OCI-LY7 (cell line): ENCODE measurements around the gene PRTN3. TPM values are rescaled to one million over a fixed set of nuclear protein-coding genes. Genes with fewer than 3 reads are reported as not detected.

Experiments
- BruUV-seq: library from RNA; stranded (reverse); fragments of 400-500 nt; replicated peaks from 2 replicates; lab custom pipeline; 2021; lab: Mats Ljungman, UMichigan
- CTCF ChIA-PET: fragments of 300-600 bp; sonication (Branson Sonifier 250); formaldehyde crosslinking; loops from one replicate; lab custom pipeline; 2022; ENCODE audit warnings: antibody characterized with exemption; ENCODE audit not compliant: unreplicated experiment; lab: Charles Lee
- POLR2A ChIA-PET: fragments of 300-600 bp; sonication (Branson Sonifier 250); formaldehyde crosslinking; loops from one replicate; lab custom pipeline; 2022; ENCODE audit warnings: antibody characterized with exemption; lab: Charles Lee
- DNase-seq: peaks from one replicate; pipeline ENCODE4 v3.0.0-alpha.2; 2015; ENCODE audit warnings: low spot score
- H2AFZ ChIP-seq: fragments of 200-600 bp; sonication (generic), shearing (Covaris generic); 2 replicates; pipeline ENCODE4 v1.6.1; 2014; ENCODE audit warnings: mild to moderate bottlenecking, antibody characterized with exemption, low read length, moderate library complexity
- H3K27ac ChIP-seq: fragments of 200-600 bp; sonication (generic); 2 replicates; pipeline ENCODE4 v1.5.1; 2014; ENCODE audit warnings: mixed run types, low read depth, mild to moderate bottlenecking, moderate library complexity, low read length, inconsistent platforms; ENCODE audit not compliant: poor library complexity, severe bottlenecking
- H3K36me3 ChIP-seq: fragments of 200-600 bp; sonication (generic); 2 replicates; pipeline ENCODE4 v1.6.1; 2014; ENCODE audit warnings: mild to moderate bottlenecking, antibody characterized with exemption, low read length, moderate library complexity, mixed read lengths; ENCODE audit not compliant: insufficient read depth
- H3K4me1 ChIP-seq: fragments of 200-600 bp; sonication (generic); 2 replicates; pipeline ENCODE4 v1.5.1; 2014; ENCODE audit warnings: mild to moderate bottlenecking, low read length; ENCODE audit not compliant: insufficient read depth, poor library complexity, severe bottlenecking
- H3K4me2 ChIP-seq: fragments of 200-600 bp; sonication (generic); 2 replicates; pipeline ENCODE4 v1.6.1; 2014; ENCODE audit warnings: mild to moderate bottlenecking, low read length
- H3K4me3 ChIP-seq: fragments of 200-600 bp; sonication (generic); 2 replicates; pipeline ENCODE4 v1.5.1; 2014; ENCODE audit warnings: mild to moderate bottlenecking, low read depth, low read length; ENCODE audit not compliant: poor library complexity, severe bottlenecking
- H3K79me2 ChIP-seq: fragments of 200-600 bp; sonication (generic); 2 replicates; pipeline ENCODE4 v1.6.1; 2016; ENCODE audit warnings: low read depth, mild to moderate bottlenecking, low read length, moderate library complexity, mixed read lengths; ENCODE audit not compliant: insufficient read depth
- H3K9me2 ChIP-seq: fragments of 200-600 bp; sonication (generic); 2 replicates; pipeline ENCODE4 v1.6.1; 2016; ENCODE audit warnings: mild to moderate bottlenecking, low read length, mixed read lengths; ENCODE audit not compliant: insufficient read depth
- H3K9me3 ChIP-seq: fragments of 200-600 bp; sonication (generic); 2 replicates; pipeline ENCODE4 v1.6.1; 2014; ENCODE audit warnings: mild to moderate bottlenecking, mixed run types, low read length, mixed read lengths
- H4K20me1 ChIP-seq: fragments of 200-600 bp; sonication (generic); 2 replicates; pipeline ENCODE4 v1.6.1; 2014; ENCODE audit warnings: mild to moderate bottlenecking, antibody characterized with exemption, low read length, moderate library complexity, mixed read lengths; ENCODE audit not compliant: insufficient read depth
- CTCF ChIP-seq: fragments of 200-600 bp; sonication (generic); conservative IDR thresholded peaks from 2 replicates; pipeline ENCODE4 v1.5.1; 2014; ENCODE audit warnings: mild to moderate bottlenecking, antibody characterized with exemption, low read length, moderate library complexity, mixed read lengths
- EZH2phosphoT487 ChIP-seq: fragments of 200-600 bp; sonication (generic); IDR thresholded peaks from 2 replicates; pipeline ENCODE4 v1.6.1; 2018; ENCODE audit warnings: low read depth, borderline replicate concordance, mild to moderate bottlenecking, mixed run types, antibody characterized with exemption, low read length, moderate library complexity, mixed read lengths
- intact Hi-C: fragments of 100-400 bp; cut with micrococcal nuclease; formaldehyde crosslinking; loops from one replicate; pipeline ENCODE4 v1.10.0; 2022; ENCODE audit not compliant: unreplicated experiment
- total RNA-seq, 2 experiments: library from RNA; depleted of rRNA in 1 of 2; stranded (reverse); fragments of >200 nt in 1 of 2; shearing (Covaris generic) in 1 of 2; gene quantifications; 2 replicates each; pipeline ENCODE4 v1.2.3, GENCODE V29; 2014 to 2022

PRTN3 gene
- total RNA-seq, 2 experiments from 2014 or later: not detected

DNA sequence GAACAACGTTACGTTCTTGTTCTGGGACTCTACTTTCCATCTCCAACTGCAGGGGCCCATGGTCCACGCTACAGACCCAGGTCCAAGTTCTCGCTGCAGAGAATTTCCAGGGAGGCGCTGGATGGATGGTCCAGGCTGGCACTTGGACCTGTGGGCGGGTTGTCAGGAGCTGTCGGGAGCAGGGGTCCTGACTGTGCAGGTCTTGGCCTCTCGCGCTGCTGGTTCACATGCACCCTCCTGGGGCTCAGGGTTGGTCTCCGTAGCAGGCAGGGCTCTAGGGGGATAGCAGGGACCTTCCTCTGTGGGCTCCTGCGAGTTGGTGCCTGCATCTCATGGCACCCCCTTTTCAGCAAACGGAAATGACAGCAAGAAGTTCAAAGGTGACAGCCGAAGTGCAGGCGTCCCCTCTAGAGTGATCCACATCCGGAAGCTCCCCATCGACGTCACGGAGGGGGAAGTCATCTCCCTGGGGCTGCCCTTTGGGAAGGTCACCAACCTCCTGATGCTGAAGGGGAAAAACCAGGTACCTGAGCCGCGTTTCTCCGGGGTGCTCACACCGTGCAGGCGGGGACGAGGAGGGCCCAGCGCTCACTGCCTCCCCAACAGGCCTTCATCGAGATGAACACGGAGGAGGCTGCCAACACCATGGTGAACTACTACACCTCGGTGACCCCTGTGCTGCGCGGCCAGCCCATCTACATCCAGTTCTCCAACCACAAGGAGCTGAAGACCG is 36.9 kb upstream of the PRTN3 start:
- ChIA-PET CTCF (no interaction called here), POLR2A (no interaction called here)
- Histone ChIP-seq H2AFZ (no peak overlapping the region), H3K9me3 (no peaks in the 10 kb centered on the region), H3K4me3 (no peak overlapping the region), H3K36me3 (peaks cover 100% of the 10 kb centered on the region), H3K4me1 (peaks cover 19% of the 10 kb centered on the region), H3K27ac (no peak overlapping the region), H4K20me1 (peaks cover 39% of the 10 kb centered on the region), H3K9me2 (no peaks in the 10 kb centered on the region), H3K4me2 (no peak overlapping the region), H3K79me2 (peaks cover 50% of the 10 kb centered on the region)
- no peak for TF ChIP-seq CTCF
- no peak for TF ChIP-seq EZH2phosphoT487
- BruUV-seq: no TSS peak
- intact Hi-C loops: no loop called here
- DNase-seq: no peak

GRCh38 chr19:804419-805165 is 36.2 kb upstream of the PRTN3 start:
- no peaks in the 10 kb centered on the region for H3K9me3 ChIP-seq
- H3K79me2 ChIP-seq: peaks cover 43% of the 10 kb centered on the region
- no peak overlapping the region for H3K4me2 ChIP-seq
- no peaks in the 10 kb centered on the region for H3K9me2 ChIP-seq
- TSS peak; percentile 6 for BruUV-seq
- CTCF ChIA-PET: no interaction called here
- H3K36me3 ChIP-seq: peaks cover 99% of the 10 kb centered on the region
- TF ChIP-seq CTCF (no peak), EZH2phosphoT487 (no peak)
- no peak overlapping the region for H3K27ac ChIP-seq
- no peak overlapping the region for H2AFZ ChIP-seq
- peaks cover 31% of the 10 kb centered on the region for H4K20me1 ChIP-seq
- intact Hi-C loops: no loop called here
- peaks cover 12% of the 10 kb centered on the region for H3K4me1 ChIP-seq
- POLR2A ChIA-PET: no interaction called here
- DNase-seq: no peak
- H3K4me3 ChIP-seq: no peak overlapping the region

DNA sequence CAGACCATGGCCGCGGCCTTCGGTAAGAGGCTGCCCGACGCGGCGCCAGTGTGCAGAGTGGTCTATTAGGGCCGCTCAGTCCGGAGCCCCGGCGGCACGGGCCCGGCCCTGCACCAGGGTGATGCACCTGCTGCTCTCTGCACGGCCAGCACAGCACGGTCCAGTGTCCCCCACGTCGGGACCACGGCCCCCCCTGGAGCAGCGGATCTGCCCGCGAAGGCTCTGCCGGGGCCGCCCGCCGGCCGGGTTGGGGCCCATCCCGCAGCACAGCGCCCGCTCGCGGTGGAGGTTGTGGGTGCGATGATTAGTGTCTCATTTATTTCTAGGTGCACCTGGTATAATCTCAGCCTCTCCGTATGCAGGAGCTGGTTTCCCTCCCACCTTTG is 35.6 kb upstream of the PRTN3 start:
- DNase-seq: no peak
- BruUV-seq: no TSS peak
- peaks cover 37% of the 10 kb centered on the region for H3K79me2 ChIP-seq
- no peak overlapping the region for H2AFZ ChIP-seq
- no peak overlapping the region for H3K4me2 ChIP-seq
- H4K20me1 ChIP-seq: peaks cover 26% of the 10 kb centered on the region
- intact Hi-C loops: no loop called here
- H3K9me2 ChIP-seq: no peaks in the 10 kb centered on the region
- H3K36me3 ChIP-seq: peaks cover 99% of the 10 kb centered on the region
- H3K4me3 ChIP-seq: no peak overlapping the region
- ChIA-PET POLR2A (no interaction called here), CTCF (no interaction called here)
- H3K27ac ChIP-seq: no peak overlapping the region
- H3K9me3 ChIP-seq: no peaks in the 10 kb centered on the region
- peaks cover 6% of the 10 kb centered on the region for H3K4me1 ChIP-seq
- TF ChIP-seq CTCF (no peak), EZH2phosphoT487 (no peak)
